GM21717 (cell line): ENCODE measurements around the gene BAK1.
"Not testable (repeated sequence)": the region's sequence is repeated elsewhere in the genome, so short reads cannot be mapped to it uniquely, and the experiment has no call there.

Source experiments
- ATAC-seq: cut with Tn5 transposase; IDR thresholded peaks from one replicate; pipeline ENCODE4 v1.9.1; 2021; ENCODE audit warnings: mild to moderate bottlenecking, moderate library complexity; ENCODE audit not compliant: unreplicated experiment

The BAK1 gene

DNA sequence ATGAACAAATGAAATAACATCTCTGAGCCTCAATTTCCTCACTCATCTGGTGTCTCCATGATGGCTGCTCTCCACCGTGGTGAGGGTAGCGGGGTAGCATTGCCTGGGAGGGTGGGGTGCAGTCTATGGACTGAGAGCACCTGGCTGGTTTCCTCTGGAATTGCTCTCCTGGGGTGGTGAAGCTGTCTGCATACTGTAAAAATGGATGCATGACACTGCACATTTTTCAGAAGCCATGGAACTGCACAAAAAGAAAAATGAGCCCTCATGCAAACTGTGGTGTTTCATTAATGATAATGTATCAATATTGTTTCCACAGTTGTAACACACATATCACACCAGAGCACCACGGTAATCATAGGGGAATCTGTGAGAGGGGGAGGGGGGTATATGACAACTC is 28.9 kb upstream of the BAK1 start:
- ATAC-seq, result no peak

DNA sequence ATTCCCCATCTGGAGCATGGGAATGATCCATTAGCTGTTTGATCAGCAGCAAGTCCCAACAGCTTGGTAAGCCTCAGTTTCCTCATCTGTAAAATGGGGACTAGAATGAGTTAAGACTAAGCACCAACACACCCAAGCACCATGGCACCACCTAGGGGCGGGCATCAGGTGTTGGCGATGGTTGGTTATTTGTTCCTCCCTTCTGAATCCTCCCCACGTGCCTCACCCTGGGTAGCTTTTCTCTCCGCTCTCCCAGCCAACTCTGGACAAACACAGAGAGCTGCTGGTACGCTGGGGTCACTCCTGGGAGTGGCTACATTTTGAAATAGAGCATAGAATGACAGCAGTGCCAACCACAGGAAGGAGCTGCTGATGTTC is 27.7 kb upstream of the BAK1 start:
- ATAC-seq, result no peak

DNA sequence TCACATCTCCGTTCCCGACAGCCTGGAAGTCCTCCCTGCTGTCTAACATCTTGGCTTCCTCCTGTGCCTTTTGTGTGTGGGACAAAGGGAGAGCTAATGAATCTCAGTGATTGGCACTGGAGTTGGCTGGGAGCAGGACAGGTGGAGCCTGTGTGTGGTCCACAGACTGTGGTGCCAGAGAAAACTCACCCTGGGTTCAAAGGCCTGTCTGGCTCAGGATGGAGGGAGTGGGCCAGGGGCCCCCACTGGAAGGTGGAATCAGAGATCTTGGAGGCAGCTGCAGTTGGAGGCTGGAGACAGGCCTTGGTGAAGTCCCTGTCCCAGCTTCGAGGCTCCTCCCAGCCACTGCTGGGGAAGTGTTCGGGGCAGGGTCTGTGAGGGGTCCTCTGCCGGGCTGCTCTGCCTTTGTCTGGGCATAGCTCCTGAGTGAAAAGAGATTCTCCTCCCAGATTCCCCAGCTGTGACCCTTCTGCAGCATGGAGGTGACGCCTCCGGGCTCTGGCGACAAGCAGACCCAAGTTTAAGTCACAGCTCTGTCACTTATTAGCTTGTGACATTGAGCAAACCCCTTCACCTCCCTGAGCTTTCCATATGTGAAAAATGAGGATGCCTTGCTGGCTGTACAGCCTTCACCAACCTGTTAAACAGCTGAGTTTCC is 27.2 kb upstream of the BAK1 start:
- no peak for ATAC-seq

DNA sequence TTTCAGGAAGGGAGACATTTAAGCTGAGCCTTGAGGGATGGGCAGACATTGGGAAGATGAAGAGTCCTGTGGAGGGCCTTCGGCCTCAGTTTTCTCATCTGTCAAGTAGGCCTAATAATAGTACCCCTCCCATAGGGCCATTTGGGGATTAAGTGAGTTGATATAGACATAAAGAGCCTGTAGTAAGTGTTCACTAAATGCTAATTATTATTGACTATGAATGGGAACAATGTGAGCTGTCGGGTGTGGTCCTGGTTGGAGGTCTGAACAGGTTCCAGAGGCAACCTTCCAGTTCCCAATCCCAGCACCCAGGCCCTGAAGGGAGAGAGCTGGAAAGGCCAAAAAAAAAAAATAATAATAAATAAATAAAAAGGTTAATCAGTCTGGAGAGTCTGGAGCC is 26.6 kb upstream of the BAK1 start:
- ATAC-seq, result no peak

DNA sequence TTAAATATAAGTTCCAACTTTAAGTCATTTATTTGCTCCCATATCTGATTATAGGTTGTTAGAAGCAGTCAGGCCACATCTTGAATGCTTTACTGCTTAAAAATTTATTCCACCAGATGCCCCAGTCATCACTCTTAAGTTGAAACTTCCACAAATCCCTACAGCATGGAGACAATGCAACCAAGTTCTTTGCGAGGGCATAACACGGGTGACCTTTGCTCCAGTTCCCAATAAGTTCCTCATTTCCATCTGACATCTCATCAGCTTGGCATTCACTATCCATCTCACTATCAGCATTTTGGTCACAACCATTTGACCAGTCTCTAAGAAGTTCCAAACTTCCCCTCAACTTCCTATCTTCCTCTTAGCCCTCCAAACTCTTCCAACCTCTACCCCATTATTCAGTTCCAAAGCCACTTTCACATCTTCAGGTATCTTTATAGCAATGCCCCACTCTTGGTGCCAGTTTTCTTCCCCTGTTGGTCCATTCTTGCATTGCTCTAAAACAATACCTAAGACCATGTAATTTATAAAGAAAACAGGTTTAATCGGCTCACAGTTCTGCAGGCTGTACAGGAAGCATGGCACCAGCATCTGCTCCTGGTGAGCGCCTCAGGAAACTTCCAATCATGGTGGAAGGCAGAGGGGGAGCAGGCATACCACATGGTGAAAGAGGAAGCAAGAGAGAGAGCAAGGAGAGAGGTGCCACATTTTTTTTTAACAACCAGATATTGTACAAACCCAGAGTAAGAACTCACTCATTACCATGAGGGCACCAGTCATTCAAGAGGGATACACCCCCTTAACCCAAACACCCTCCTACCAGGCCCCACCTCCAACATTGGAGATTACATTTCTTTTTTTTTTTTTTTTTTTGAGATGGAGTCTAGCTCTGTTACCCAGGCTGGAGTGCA is 25.1 kb upstream of the BAK1 start:
- no peak for ATAC-seq

DNA sequence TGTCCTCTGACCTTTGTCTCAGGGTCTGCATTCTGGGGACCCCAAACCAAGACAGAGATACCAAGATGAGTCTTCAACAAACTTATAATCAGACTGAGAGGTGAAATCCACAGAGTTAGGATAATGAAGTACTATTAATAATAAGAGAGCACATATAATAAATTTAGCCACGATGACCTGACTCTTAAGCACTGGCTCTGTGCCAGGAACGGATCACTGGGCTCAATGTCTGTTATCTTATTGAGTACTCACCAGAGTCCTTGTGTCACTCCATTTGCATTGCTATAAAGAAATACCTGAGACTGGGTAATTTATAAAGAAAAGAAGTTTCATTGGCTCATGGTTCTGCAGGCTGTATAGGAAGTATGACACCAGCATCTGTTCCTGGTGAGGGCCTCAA is 22.1 kb upstream of the BAK1 start:
- ATAC-seq, result no peak

DNA sequence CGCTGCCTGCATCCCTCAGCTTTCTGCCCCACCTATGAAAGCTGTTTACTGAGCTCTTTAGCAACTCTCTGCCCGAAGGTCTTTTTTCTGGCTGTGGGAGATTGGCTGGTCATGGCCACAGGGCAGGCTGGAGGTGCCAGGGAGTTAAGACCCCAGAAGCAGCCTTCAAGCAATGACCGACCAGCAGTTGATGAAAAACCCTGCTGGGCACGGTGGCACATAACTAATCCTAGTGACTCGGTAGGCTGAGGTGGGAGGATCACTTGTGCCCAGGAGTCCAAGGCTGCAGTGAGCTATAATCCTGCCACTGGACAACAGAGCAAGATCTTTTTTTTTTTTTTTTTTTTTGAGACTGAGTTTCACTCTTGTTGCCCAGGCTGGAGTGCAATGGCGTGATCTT is 20.7 kb upstream of the BAK1 start:
- no peak for ATAC-seq

DNA sequence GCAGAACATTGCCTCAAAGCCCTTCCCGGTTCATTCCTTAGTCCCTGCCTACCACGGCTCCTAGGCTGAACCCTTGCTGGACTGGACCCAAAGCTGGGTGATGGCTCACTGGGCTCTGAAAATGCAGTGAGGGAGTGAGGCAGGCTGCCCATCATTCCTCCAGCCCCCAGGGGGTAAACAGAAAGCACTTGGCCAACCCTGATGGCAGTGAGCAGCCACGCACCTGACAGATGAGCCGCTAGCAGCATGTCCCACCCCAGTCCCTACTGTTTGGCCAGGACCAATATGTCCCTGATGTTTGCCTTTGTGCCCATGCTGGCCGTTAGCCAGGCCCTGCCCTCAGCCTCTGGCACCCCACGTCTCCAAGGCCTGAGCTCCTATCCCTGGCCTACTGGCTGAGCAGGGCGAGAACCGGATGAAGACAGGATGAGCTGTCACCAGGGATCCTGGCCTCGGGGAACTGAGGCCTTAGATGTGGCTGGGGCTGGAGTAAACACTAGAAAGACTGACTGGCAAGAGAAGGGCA is 19.4 kb upstream of the BAK1 start:
- ATAC-seq, result no peak

DNA sequence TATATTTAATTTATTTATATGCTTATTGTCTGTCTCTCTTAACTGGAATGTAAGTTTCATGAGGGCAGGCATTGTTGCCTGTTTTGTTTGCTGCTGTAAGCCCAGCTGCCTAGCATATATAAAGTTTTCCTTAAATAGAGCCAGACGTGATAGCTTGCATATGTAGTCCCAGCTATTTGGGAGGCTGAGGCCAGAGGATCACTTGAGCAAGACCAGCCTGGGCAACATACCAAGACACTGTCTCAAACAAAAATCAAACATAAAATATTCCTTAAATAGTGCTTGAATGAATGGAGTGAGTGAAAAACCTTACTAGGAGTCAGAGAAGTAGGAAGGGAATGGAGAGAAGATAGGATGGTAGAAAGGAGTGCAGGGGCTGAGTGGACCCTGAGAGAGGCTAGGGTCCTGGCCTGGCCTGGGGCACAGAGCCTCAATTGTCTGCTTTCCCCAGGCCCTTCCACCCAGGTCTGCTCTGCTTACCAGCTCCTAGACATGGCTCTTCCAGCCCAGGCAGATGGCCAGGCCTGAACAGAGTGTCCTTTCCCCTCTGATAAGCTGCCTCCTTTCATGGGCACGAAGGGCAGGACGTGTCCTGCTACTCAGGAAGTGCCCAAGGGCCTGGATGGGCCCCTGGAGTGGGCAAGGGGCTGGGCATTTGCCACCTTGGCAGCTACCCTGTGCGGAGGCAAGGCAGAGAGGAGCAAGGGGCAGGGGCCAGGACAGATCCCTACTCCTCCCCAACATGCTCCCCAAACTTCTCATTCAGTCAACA is 17.7 kb upstream of the BAK1 start:
- no peak for ATAC-seq

DNA sequence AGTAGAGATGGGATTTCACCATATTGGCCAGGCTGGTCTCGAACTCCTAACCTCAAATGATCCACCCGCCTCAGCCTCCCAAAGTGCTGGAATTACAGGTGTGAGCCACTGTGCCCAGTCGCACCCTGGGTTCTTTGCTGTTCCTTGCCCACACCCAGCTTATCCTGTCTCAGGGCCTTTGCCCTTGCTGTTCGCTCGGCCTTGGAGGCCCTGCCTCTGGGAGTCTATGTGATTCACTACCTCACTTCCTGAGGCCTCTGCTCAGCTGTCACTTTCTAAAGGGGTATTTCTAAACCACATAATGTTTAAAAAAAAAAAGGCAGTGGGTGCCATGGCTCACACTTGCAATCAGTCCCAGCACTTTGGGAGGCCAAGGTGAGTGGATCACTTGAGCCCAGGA is 16.8 kb upstream of the BAK1 start:
- not testable (repeated sequence) for ATAC-seq

DNA sequence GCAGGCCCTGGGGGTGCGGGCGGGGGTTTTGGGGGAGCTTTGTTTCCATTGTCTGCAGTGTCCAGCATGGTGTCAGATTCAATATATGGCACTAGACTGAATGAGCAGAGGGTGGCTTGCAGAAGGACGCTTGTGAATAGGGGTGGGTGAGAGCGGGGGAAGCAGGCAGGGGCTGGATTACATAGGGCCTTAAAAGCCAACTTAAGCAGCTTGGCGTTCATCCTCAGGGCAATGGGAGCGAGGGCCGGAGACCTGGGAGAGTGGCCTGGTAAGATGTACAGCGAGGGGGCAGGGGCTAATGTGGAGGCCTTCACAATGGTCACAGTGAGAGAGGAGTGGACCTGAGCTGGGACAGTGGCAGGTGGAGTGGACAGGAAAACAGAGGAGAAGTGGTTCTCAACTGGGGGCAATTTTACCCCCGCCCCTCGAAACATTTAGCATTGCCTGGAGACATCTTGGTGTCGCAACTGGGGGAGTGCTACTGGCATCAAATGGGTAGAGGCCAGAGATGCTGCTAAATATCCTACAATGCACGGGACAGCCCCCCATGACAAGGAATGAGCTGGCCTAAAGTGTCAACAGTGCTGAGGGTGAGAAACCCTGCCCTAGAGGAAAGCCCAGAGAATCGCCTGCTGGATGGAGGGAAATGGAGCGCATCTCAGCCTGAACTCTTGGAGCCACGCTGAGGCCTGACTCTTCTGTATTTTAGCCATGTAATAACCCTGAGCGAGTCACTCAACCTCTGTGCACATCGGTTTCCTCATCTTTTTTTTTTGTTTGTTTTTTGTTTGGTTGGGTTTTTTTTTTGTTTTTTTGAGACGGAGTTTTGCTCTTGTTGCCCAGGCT is 15.1 kb upstream of the BAK1 start:
- ATAC-seq, result no peak

DNA sequence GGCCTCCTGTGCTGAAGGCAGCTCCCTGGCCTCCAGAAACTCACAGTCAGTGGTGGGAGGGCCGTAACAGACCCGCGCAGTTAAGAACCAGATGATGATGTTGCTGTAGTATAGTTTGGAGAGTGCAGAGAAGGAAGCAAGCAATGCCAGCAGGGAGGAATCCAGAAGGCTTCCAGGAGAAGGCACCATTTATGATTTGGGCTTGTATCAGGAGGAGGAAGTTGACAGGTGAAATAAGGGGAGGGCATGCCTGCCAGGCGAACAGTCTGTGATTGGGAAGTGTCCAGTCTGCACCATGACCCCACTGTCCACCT is 13.3 kb upstream of the BAK1 start:
- ATAC-seq, result no peak

DNA sequence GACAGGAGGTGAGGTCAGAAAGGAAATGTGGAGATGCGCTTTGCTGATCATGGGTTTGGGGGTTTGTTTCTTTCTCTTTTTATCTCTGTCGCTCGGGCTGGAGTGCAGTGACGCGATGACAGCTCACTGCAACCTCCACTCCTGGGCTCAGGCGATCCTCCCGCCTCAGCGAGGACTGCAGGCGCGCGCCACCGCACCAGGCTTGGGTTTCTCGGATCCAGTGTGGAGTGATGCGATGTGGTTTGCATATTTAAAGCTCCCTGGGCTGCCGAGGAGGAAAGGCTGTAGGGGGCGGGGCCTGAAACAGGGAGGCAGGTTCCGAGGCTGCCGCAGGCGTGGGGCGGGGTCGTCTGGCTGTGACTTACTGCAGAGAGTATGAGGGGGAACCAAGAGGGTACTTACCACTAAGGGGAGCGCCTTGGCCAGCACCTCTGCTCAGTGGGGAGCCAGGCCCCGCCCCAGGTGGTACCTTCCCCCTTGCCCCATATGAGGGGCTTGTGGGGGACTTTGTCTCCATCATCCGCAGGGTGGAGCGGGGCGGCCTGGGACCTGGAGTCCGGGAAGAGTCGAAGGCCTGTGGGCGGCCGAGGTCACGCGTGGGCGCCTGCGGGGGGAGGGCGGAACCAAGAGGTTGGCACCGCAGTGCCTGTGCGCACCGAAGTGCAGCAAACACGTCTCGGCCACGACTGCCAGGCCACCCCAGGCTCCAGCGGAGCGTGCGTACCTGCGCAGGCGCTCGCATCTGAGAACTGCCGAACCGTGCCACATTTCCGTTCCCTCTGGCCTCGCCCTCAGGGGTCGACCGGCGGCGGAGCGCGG is 12.7 kb upstream of the BAK1 start:
- no peak for ATAC-seq

DNA sequence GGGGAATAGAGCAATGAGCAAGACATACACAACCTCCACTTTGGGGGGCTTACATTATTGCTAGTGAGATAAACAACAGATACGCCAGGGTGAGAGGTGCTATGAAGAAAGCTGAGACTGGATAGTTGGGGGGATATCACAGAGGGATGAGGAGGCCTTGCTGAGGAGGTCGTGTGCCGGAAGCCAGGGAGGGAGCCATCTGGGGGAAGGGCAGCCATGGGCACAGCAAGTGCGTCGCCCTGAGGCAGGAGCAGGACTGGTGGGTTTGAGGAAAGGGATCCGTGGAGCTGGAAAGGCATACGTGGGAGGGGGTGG is 12.2 kb upstream of the BAK1 start:
- no peak for ATAC-seq

DNA sequence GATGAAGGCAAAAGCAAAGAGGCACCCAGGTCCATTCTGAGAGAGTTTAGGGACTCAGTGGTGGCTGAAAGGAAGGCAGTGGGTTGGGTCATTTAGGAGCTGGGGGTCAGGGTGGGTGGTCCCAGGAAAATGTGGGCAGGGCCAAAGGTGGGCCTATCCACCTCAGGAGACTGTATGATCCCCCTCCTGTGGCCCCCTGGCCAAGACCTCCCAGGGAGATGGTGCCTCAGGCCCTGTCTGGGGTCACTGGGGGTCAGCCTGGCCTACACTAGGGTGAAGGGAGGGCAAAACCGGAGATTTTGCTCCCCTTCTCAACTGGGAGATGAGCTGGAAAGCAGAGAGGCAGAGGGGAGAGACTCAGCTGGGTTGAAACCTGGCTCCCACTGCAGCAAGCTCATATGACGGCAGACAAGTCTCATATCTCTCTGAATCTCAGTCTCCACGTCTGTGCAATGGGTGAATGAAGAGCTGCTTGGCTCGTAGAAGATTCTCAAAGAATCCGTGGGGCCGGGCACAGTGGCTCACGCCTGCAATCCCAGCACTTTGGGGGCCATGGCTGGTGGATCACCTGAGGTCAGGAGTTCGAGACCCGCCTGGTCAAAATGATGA is 11.5 kb upstream of the BAK1 start:
- ATAC-seq, result no peak

DNA sequence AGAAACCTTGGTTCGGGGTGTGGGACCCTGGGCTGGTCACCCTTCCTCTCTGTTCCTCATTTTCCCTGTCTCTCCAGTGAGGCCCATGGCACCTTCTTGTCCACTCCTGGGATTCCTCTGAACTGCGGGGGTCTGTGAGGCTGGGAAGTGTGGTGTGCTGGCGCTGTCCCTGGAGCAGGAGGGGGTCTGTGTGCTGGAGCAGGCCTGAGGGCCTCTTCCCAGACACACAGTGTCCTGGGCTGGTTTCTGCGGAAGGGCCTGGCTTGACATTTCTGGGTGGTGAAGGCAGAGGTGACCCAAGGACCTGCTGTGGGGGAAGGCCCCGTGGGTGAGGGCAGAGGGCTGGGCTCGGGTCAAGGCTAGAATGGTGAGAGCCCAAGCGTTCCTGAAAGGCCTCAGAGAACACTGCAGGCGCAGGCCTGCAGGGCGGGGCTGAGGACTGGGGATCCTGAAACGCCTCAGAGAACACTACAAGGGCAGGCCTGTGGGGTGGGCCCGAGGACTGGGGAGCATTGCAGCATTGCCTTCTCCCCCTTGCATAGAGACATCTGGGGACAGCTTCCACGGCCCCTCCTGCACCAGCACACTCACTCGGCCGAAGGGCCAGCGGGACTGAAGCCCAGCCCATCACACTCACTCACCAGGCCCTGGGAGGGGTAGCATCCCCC is 10.6 kb upstream of the BAK1 start:
- no peak for ATAC-seq

DNA sequence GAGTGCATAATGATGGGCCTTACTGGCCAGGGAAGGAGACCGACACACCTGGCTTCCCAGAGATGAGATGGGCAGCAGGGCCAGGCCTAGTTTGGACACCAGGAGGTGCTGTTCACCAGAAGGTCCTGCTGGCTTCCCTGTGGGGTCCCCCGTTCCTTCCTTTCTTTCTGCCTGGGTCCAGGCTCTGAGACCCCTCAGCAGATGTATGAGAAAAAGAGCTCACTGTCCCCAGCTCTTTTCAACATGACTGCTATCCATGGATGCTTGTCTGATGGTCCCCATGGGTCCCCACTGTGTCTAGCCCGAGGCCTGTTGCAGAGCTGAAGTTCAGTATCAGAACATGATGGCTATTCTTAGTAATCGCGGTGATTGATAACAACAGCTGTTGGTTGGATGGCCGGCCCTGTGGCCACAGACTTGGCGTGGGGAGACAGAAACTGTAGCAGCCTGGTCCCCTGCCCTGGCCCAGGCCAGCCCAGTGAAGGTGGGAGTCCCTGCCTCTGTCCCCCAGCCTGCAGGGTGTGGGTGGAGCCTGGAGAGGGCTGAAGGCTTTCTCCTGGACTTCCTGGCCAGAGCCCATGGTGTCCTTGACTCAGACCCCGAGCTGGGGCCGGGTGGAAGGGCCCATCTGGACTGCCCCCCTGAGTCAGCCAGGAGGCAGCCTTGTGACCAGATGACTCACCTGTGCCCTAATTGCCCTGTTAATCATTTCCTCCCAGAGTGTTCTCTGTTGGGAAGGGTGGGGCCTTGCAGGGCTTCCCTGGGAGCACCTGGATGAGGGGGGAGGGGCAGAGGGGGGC is 9.9 kb upstream of the BAK1 start:
- no peak for ATAC-seq

DNA sequence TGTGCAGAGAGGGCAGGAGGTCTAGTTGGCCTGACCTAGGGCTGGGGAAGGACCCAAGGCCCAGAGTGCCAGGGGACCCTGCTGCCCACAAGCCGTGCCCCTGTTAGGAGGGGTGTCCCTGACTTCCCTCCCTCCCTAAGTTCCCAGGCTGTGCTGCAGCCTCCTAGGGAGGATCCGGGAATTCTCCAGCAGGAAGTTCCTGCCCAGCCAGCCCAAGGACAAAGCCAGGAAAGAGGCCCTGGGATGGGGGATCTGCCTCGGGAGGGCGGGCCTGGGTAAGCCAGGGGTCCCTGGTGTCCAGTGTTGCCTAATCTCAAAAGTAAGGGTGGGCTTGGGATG is 9.3 kb upstream of the BAK1 start:
- ATAC-seq, result no peak

DNA sequence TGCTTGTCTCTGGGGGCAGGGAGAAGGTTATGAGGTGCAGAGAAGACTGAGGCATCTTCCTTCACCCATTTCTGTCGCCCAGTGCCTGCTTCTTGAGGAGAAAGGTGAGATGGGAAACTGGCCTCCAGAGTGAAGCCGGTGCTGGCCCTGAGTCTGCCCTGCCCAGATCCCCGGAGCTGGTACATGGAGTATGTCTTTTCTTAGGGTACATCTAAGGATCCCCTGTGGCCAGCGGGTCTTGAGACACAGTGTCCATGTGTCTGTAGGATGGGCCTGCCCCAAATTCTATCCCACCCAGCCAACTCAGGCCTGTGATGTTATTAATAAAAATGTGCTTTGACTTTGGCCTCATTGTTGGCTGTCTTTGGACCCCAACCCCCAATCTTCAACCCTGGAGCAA is 8.8 kb upstream of the BAK1 start:
- ATAC-seq, result no peak
